ENCODE measurements around the gene CRAT. TPM values are rescaled to one million over a fixed set of nuclear protein-coding genes. Genes with fewer than 3 reads are reported as not detected.

Gene CRAT
- total RNA-seq, 1 experiment from 2014 or later = 38.8 TPM

- TF ChIP-seq REST (IDR thresholded peaks at IDR 0.05; ENCODE audit: insufficient read depth in 1 of 2, low read depth in 2 of 2, low read length in 1 of 2) = no peak
- no peak for TF ChIP-seq TCF7L2 (IDR thresholded peaks at IDR 0.05; ENCODE audit: low read depth, low read length)
- no peak for TF ChIP-seq SIN3A (IDR thresholded peaks at IDR 0.05; ENCODE audit: borderline replicate concordance, insufficient read depth, low read depth, low read length)
- no peak for TF ChIP-seq POLR2AphosphoS5 (IDR thresholded peaks at IDR 0.05; ENCODE audit: low read depth, low read length)
- no peak overlapping the region for H3K4me3 ChIP-seq (ENCODE audit: low read depth in 2 of 2, low read length in 2 of 2)
- H3K27me3 ChIP-seq (ENCODE audit: control insufficient read depth, insufficient read depth, low read length) = no peaks in the 10 kb centered on the region
- ChIA-PET CTCF (interaction anchor here (0.6 to 1.4 kb wide), 8 partner anchors 11 to 482 kb away, joined by 3 to 7 read pairs (median 4); no protein-coding TSS in a partner anchor), POLR2A (interaction anchor here (0.7 kb wide), 1 partner anchor 442 kb away, joined by 3 read pairs; no protein-coding TSS in a partner anchor)
- H3K27ac ChIP-seq (ENCODE audit: low read length) = no peak overlapping the region
- intact Hi-C loops (cut with micrococcal nuclease; ENCODE audit: unreplicated experiment) = no loop called here
- in situ Hi-C loops (cut with HindIII; ENCODE audit: low pct_unique_long_range_greater_than_20kb, low sequenced_read_pairs) = no loop called here
- BruUV-seq (replicated peaks) = no TSS peak
- H3K4me1 ChIP-seq (ENCODE audit: control insufficient read depth, insufficient read depth, low read length) = peaks cover 34% of the 10 kb centered on the region
- no peak for DNase-seq (ENCODE audit: low read depth, low spot score)
- H3K9me3 ChIP-seq (ENCODE audit: control insufficient read depth, insufficient read depth, low read depth, low read length) = no peaks in the 10 kb centered on the region
- no peak for ATAC-seq
- no peaks in the 10 kb centered on the region for H3K36me3 ChIP-seq (ENCODE audit: control insufficient read depth, insufficient read depth, low read length)
Observed at GRCh38 chr9:129142138-129142935, 31.7 kb upstream of the CRAT start.

GRCh38 chr9:129141066-129142041, 30.8 kb upstream of the CRAT start:
- ChIA-PET CTCF (interaction anchor here (0.6 to 1.1 kb wide), 3 partner anchors 23 to 40 kb away, joined by 3 to 4 read pairs (median 3); no protein-coding TSS in a partner anchor), POLR2A (no interaction called here)
- Histone ChIP-seq H3K4me3 (ENCODE audit: low read depth in 2 of 2, low read length in 2 of 2) (peak overlapping the region in 1 of 2 experiments; percentile 14; a peak in 1 of 4 replicates), H3K27me3 (ENCODE audit: control insufficient read depth, insufficient read depth, low read length) (no peaks in the 10 kb centered on the region), H3K9me3 (ENCODE audit: control insufficient read depth, insufficient read depth, low read depth, low read length) (no peaks in the 10 kb centered on the region), H3K27ac (ENCODE audit: low read length) (peak overlapping the region; percentile 25), H3K4me1 (ENCODE audit: control insufficient read depth, insufficient read depth, low read length) (peaks cover 34% of the 10 kb centered on the region), H3K36me3 (ENCODE audit: control insufficient read depth, insufficient read depth, low read length) (no peaks in the 10 kb centered on the region)
- in situ Hi-C loops (cut with HindIII; ENCODE audit: low pct_unique_long_range_greater_than_20kb, low sequenced_read_pairs) (no loop called here), intact Hi-C loops (cut with micrococcal nuclease; ENCODE audit: unreplicated experiment) (no loop called here)
- BruUV-seq (replicated peaks) = no TSS peak
- DNase-seq (ENCODE audit: low read depth, low spot score) (no peak), ATAC-seq (no peak)
- TF ChIP-seq TCF7L2 (IDR thresholded peaks at IDR 0.05; ENCODE audit: low read depth, low read length) (no peak), REST (IDR thresholded peaks at IDR 0.05; ENCODE audit: insufficient read depth in 1 of 2, low read depth in 2 of 2, low read length in 1 of 2) (no peak), POLR2AphosphoS5 (IDR thresholded peaks at IDR 0.05; ENCODE audit: low read depth, low read length) (no peak), SIN3A (IDR thresholded peaks at IDR 0.05; ENCODE audit: borderline replicate concordance, insufficient read depth, low read depth, low read length) (no peak), CTCF (IDR thresholded peaks at IDR 0.05) (no peak)
